Measurements from ENCODE around the gene GNG13.
"Not testable (repeated sequence)": the region's sequence is repeated elsewhere in the genome, so short reads cannot be mapped to it uniquely, and the experiment has no call there.

The GNG13 gene

GRCh38 chr16:760065-760464 is 40.5 kb downstream of the GNG13 start:
- no peak for DNase-seq

GRCh38 chr16:759110-759910 is 41.2 kb downstream of the GNG13 start:
- DNase-seq: no peak

- no peak for DNase-seq
Observed at GRCh38 chr16:756428-756827, 44.1 kb downstream of the GNG13 start.

- no peak for DNase-seq
Observed at GRCh38 chr16:754656-755055, 45.9 kb downstream of the GNG13 start.

- DNase-seq: not testable (repeated sequence)
Observed at GRCh38 chr16:754121-754607, 46.4 kb downstream of the GNG13 start.

GRCh38 chr16:752007-752312 is 48.6 kb downstream of the GNG13 start:
- DNase-seq: no peak

- no peak for DNase-seq
Observed at GRCh38 chr16:751152-752006, 49.2 kb downstream of the GNG13 start.

- no peak for DNase-seq
Observed at GRCh38 chr16:750485-750884, 50.0 kb downstream of the GNG13 start.

- DNase-seq: no peak
Observed at GRCh38 chr16:749010-749409, 51.5 kb downstream of the GNG13 start.

Measured in hematopoietic multipotent progenitor cell treated with erythropoietin and hydrocortisone succinate and interleukin-3 and kit ligand, for 8 days (in vitro differentiated cells).